Activated CD4-positive, alpha-beta T cell treated with anti-CD3 and anti-CD28 coated beads, Interleukin-2, amount 10 ng/mL, durations not matched to agents 7 days and 5 days (primary cell): ENCODE data around the gene DSCAML1. TPM values are rescaled to one million over a fixed set of nuclear protein-coding genes. Genes with fewer than 3 reads are reported as not detected.

Experiments used
- CTCF ChIA-PET: fragments of 350-600 bp; sonication (Branson Sonifier 250); formaldehyde crosslinking; loops from one replicate; lab custom pipeline; 2021; ENCODE audit warnings: antibody characterized with exemption; lab: Charles Lee
- POLR2A ChIA-PET: fragments of 350-600 bp; sonication (Branson Sonifier 250); formaldehyde crosslinking; loops from one replicate; lab custom pipeline; 2021; ENCODE audit warnings: antibody characterized with exemption; lab: Charles Lee
- DNase-seq: peaks from one replicate; pipeline ENCODE4 v3.0.0-alpha.2; 2020
- H3K27ac Mint-ChIP-seq: one replicate; pipeline ENCODE4 v1.8.0; 2021; ENCODE audit warnings: mild to moderate bottlenecking, moderate library complexity, mixed read lengths
- H3K27me3 Mint-ChIP-seq: one replicate; pipeline ENCODE4 v1.8.0; 2021; ENCODE audit warnings: mixed read lengths
- H3K36me3 Mint-ChIP-seq: one replicate; pipeline ENCODE4 v1.8.0; 2021; ENCODE audit warnings: low read depth, mixed read lengths
- H3K4me1 Mint-ChIP-seq: one replicate; pipeline ENCODE4 v1.8.0; 2021; ENCODE audit warnings: mixed read lengths
- H3K4me3 Mint-ChIP-seq: one replicate; pipeline ENCODE4 v1.8.0; 2021; ENCODE audit warnings: mild to moderate bottlenecking, moderate library complexity, mixed read lengths
- H3K9me3 Mint-ChIP-seq: one replicate; pipeline ENCODE4 v1.8.0; 2021; ENCODE audit warnings: mixed read lengths
- total RNA-seq, 2 experiments: library from RNA; stranded (reverse); gene quantifications; one replicate each; pipeline ENCODE4 v1.2.3, GENCODE V29; 2021

DSCAML1 gene
- total RNA-seq, 2 experiments from 2014 or later = 0.02 to 0.25 TPM

GRCh38 chr11:117700551-117700950 is 96.5 kb downstream of the DSCAML1 start:
- H3K4me3 Mint-ChIP-seq = no peak overlapping the region
- POLR2A ChIA-PET = no interaction called here
- DNase-seq = no peak
- no peaks in the 10 kb centered on the region for H3K36me3 Mint-ChIP-seq
- CTCF ChIA-PET = interaction anchor here (0.9 kb wide), 1 partner anchor 14 kb away, joined by 4 read pairs; no protein-coding TSS in a partner anchor
- no peaks in the 10 kb centered on the region for H3K9me3 Mint-ChIP-seq
- no peak overlapping the region for H3K27ac Mint-ChIP-seq
- H3K27me3 Mint-ChIP-seq = peaks cover 6% of the 10 kb centered on the region
- peaks cover 9% of the 10 kb centered on the region for H3K4me1 Mint-ChIP-seq

GRCh38 chr11:117697319-117697718 is 99.7 kb downstream of the DSCAML1 start:
- ChIA-PET POLR2A (interaction anchor here (0.7 kb wide), 1 partner anchor 87 kb away, joined by 10 read pairs; no protein-coding TSS in a partner anchor), CTCF (no interaction called here)
- Mint-ChIP-seq H3K4me3 (no peak overlapping the region), H3K36me3 (no peaks in the 10 kb centered on the region), H3K9me3 (no peaks in the 10 kb centered on the region), H3K27me3 (peaks cover 7% of the 10 kb centered on the region), H3K4me1 (peaks cover 8% of the 10 kb centered on the region), H3K27ac (no peak overlapping the region)
- DNase-seq = no peak

- no peak overlapping the region for H3K27ac Mint-ChIP-seq
- H3K9me3 Mint-ChIP-seq = no peaks in the 10 kb centered on the region
- H3K27me3 Mint-ChIP-seq = peaks cover 2% of the 10 kb centered on the region
- ChIA-PET CTCF (interaction anchor here (1.6 kb wide), 1 partner anchor 11 kb away, joined by 4 read pairs; no protein-coding TSS in a partner anchor), POLR2A (no interaction called here)
- no peaks in the 10 kb centered on the region for H3K36me3 Mint-ChIP-seq
- no peak overlapping the region for H3K4me3 Mint-ChIP-seq
- peaks cover under 1% of the 10 kb centered on the region for H3K4me1 Mint-ChIP-seq
- DNase-seq = no peak
These were observed 100.5 kb downstream of the DSCAML1 start for GRCh38 chr11:117696540-117696939.

- no peaks in the 10 kb centered on the region for H3K36me3 Mint-ChIP-seq
- CTCF ChIA-PET = no interaction called here
- POLR2A ChIA-PET = no interaction called here
These were observed 103.7 kb downstream of the DSCAML1 start for GRCh38 chr11:117693344-117693743.

GRCh38 chr11:117691516-117691915 is 105.5 kb downstream of the DSCAML1 start:
- Mint-ChIP-seq H3K27me3 (peaks cover 2% of the 10 kb centered on the region), H3K4me3 (no peak overlapping the region), H3K27ac (no peak overlapping the region), H3K9me3 (no peaks in the 10 kb centered on the region), H3K36me3 (no peaks in the 10 kb centered on the region), H3K4me1 (no peaks in the 10 kb centered on the region)
- ChIA-PET CTCF (interaction anchor here (0.6 kb wide), 1 partner anchor 244 kb away, joined by 3 read pairs; no protein-coding TSS in a partner anchor), POLR2A (no interaction called here)
- no peak for DNase-seq

More at GRCh38 chr11:117693344-117693743, 103.7 kb downstream of the DSCAML1 start:
- H3K4me1 Mint-ChIP-seq = no peaks in the 10 kb centered on the region
- no peaks in the 10 kb centered on the region for H3K9me3 Mint-ChIP-seq
- DNase-seq = no peak
- H3K4me3 Mint-ChIP-seq = no peak overlapping the region
- H3K27ac Mint-ChIP-seq = no peak overlapping the region
- peaks cover 2% of the 10 kb centered on the region for H3K27me3 Mint-ChIP-seq

- H3K27ac Mint-ChIP-seq = no peak overlapping the region
- H3K4me1 Mint-ChIP-seq = no peaks in the 10 kb centered on the region
- ChIA-PET CTCF (interaction anchor here (0.6 kb wide), 1 partner anchor 245 kb away, joined by 3 read pairs; no protein-coding TSS in a partner anchor), POLR2A (no interaction called here)
- peaks cover 2% of the 10 kb centered on the region for H3K27me3 Mint-ChIP-seq
- no peaks in the 10 kb centered on the region for H3K36me3 Mint-ChIP-seq
- no peak overlapping the region for H3K4me3 Mint-ChIP-seq
- DNase-seq = no peak
- H3K9me3 Mint-ChIP-seq = no peaks in the 10 kb centered on the region
These were observed 105.8 kb downstream of the DSCAML1 start for GRCh38 chr11:117691218-117691514.

GRCh38 chr11:117690484-117691217 is 106.4 kb downstream of the DSCAML1 start:
- no peak for DNase-seq
- ChIA-PET CTCF (interaction anchor here (0.6 kb wide), 1 partner anchor 245 kb away, joined by 3 read pairs; no protein-coding TSS in a partner anchor), POLR2A (no interaction called here)
- Mint-ChIP-seq H3K4me3 (no peak overlapping the region), H3K27me3 (peaks cover 2% of the 10 kb centered on the region), H3K27ac (no peak overlapping the region), H3K36me3 (no peaks in the 10 kb centered on the region), H3K9me3 (no peaks in the 10 kb centered on the region), H3K4me1 (no peaks in the 10 kb centered on the region)

GRCh38 chr11:117688255-117688797 is 108.7 kb downstream of the DSCAML1 start:
- Mint-ChIP-seq H3K4me1 (no peaks in the 10 kb centered on the region), H3K9me3 (no peaks in the 10 kb centered on the region), H3K27me3 (peaks cover 2% of the 10 kb centered on the region), H3K4me3 (no peak overlapping the region), H3K27ac (no peak overlapping the region), H3K36me3 (no peaks in the 10 kb centered on the region)
- POLR2A ChIA-PET = no interaction called here
- CTCF ChIA-PET = no interaction called here
- DNase-seq = no peak

- H3K4me1 Mint-ChIP-seq = no peaks in the 10 kb centered on the region
- no peaks in the 10 kb centered on the region for H3K9me3 Mint-ChIP-seq
- no peaks in the 10 kb centered on the region for H3K27me3 Mint-ChIP-seq
- no peak for DNase-seq
- H3K36me3 Mint-ChIP-seq = no peaks in the 10 kb centered on the region
- ChIA-PET POLR2A (no interaction called here), CTCF (no interaction called here)
- no peak overlapping the region for H3K27ac Mint-ChIP-seq
- H3K4me3 Mint-ChIP-seq = no peak overlapping the region
These were observed 109.2 kb downstream of the DSCAML1 start for GRCh38 chr11:117687776-117688175.

- no peaks in the 10 kb centered on the region for H3K36me3 Mint-ChIP-seq
- H3K27me3 Mint-ChIP-seq = peaks cover 2% of the 10 kb centered on the region
- DNase-seq = no peak
- CTCF ChIA-PET = interaction anchor here (0.6 to 0.7 kb wide), 2 partner anchors 14 to 52 kb away, joined by 4 read pairs; no protein-coding TSS in a partner anchor
- no peaks in the 10 kb centered on the region for H3K9me3 Mint-ChIP-seq
- H3K4me1 Mint-ChIP-seq = no peaks in the 10 kb centered on the region
- H3K4me3 Mint-ChIP-seq = no peak overlapping the region
- POLR2A ChIA-PET = no interaction called here
- no peak overlapping the region for H3K27ac Mint-ChIP-seq
These were observed 110.3 kb downstream of the DSCAML1 start for GRCh38 chr11:117686711-117687110.

GRCh38 chr11:117685566-117685965 is 111.5 kb downstream of the DSCAML1 start:
- Mint-ChIP-seq H3K27me3 (peaks cover 2% of the 10 kb centered on the region), H3K27ac (no peak overlapping the region), H3K9me3 (no peaks in the 10 kb centered on the region), H3K36me3 (no peaks in the 10 kb centered on the region), H3K4me1 (no peaks in the 10 kb centered on the region), H3K4me3 (no peak overlapping the region)
- ChIA-PET POLR2A (no interaction called here), CTCF (interaction anchor here (0.6 to 1.3 kb wide), 3 partner anchors 11 to 59 kb away, joined by 3 to 4 read pairs (median 4); no protein-coding TSS in a partner anchor)
- no peak for DNase-seq

GRCh38 chr11:117684731-117685130 is 112.3 kb downstream of the DSCAML1 start:
- DNase-seq = no peak
- H3K4me3 Mint-ChIP-seq = no peak overlapping the region
- peaks cover 2% of the 10 kb centered on the region for H3K27me3 Mint-ChIP-seq
- H3K4me1 Mint-ChIP-seq = no peaks in the 10 kb centered on the region
- no peak overlapping the region for H3K27ac Mint-ChIP-seq
- no peaks in the 10 kb centered on the region for H3K9me3 Mint-ChIP-seq
- H3K36me3 Mint-ChIP-seq = no peaks in the 10 kb centered on the region
- CTCF ChIA-PET = interaction anchor here (0.6 to 1.3 kb wide), 2 partner anchors 19 to 58 kb away, joined by 3 to 4 read pairs; no protein-coding TSS in a partner anchor
- POLR2A ChIA-PET = no interaction called here

GRCh38 chr11:117684111-117684510 is 112.9 kb downstream of the DSCAML1 start:
- Mint-ChIP-seq H3K36me3 (no peaks in the 10 kb centered on the region), H3K27me3 (peaks cover 2% of the 10 kb centered on the region), H3K4me3 (no peak overlapping the region), H3K9me3 (no peaks in the 10 kb centered on the region), H3K27ac (no peak overlapping the region), H3K4me1 (no peaks in the 10 kb centered on the region)
- ChIA-PET POLR2A (no interaction called here), CTCF (interaction anchor here (0.6 to 1.3 kb wide), 2 partner anchors 18 to 921 kb away, joined by 3 read pairs; no protein-coding TSS in a partner anchor)
- DNase-seq = no peak
